GM23338 (cell line): Measurements from ENCODE around the gene PLXNA2. TPM values are rescaled to one million over a fixed set of nuclear protein-coding genes. Genes with fewer than 3 reads are reported as not detected.

ENCODE experiments used
- ATAC-seq: fragments of 200-7000 bp; cut with Tn5 transposase; 3 replicates; pipeline ENCODE4 v1.9.1; 2020
- DNase-seq: peaks from one replicate; pipeline ENCODE4 v3.0.0-alpha.2; 2015; ENCODE audit warnings: low spot score
- H2AFZ ChIP-seq: fragments of 200-600 bp; sonication (generic); 2 replicates; pipeline ENCODE4 v1.8.0; 2016; ENCODE audit warnings: antibody characterized with exemption, mild to moderate bottlenecking, moderate library complexity
- H3F3A ChIP-seq: fragments of 200-600 bp; sonication (generic); replicated peaks from 2 replicates; pipeline ENCODE4 v1.8.0; 2017; ENCODE audit warnings: antibody characterized with exemption, mixed run types, low read depth
- H3K27ac ChIP-seq: fragments of 200-600 bp; sonication (generic); 2 replicates; pipeline ENCODE4 v1.6.1; 2016; ENCODE audit warnings: low read depth
- H3K27me3 ChIP-seq: fragments of 200-600 bp; sonication (generic); 2 replicates; pipeline ENCODE4 v1.8.0; 2016; ENCODE audit warnings: mild to moderate bottlenecking, mixed run types, moderate library complexity; ENCODE audit not compliant: insufficient read depth
- H3K36me3 ChIP-seq: fragments of 200-600 bp; sonication (generic); 2 replicates; pipeline ENCODE4 v1.8.0; 2016; ENCODE audit warnings: mild to moderate bottlenecking; ENCODE audit not compliant: insufficient read depth
- H3K4me1 ChIP-seq: fragments of 200-600 bp; sonication (generic); 2 replicates; pipeline ENCODE4 v1.8.0; 2016; ENCODE audit warnings: mild to moderate bottlenecking, moderate library complexity; ENCODE audit not compliant: insufficient read depth
- H3K4me2 ChIP-seq: fragments of 200-600 bp; sonication (generic); 2 replicates; pipeline ENCODE4 v1.7.1; 2017; ENCODE audit warnings: mixed run types
- H3K4me3 ChIP-seq: fragments of 200-600 bp; sonication (generic); 2 replicates; pipeline ENCODE4 v1.6.1; 2016; ENCODE audit warnings: mixed run types
- H3K79me2 ChIP-seq: fragments of 200-600 bp; sonication (generic); replicated peaks from 2 replicates; pipeline ENCODE4 v1.8.0; 2017; ENCODE audit warnings: mild to moderate bottlenecking; ENCODE audit not compliant: insufficient read depth
- H3K9me2 ChIP-seq: fragments of 200-600 bp; sonication (generic); 2 replicates; pipeline ENCODE4 v1.8.0; 2017; ENCODE audit not compliant: insufficient read depth
- H4K20me1 ChIP-seq: fragments of 200-600 bp; sonication (generic); replicated peaks from 2 replicates; pipeline ENCODE4 v1.8.0; 2017; ENCODE audit warnings: mild to moderate bottlenecking; ENCODE audit not compliant: insufficient read depth
- H3K27ac Mint-ChIP-seq: 2 replicates; pipeline ENCODE4 v1.8.0; 2020; ENCODE audit warnings: inconsistent platforms, mild to moderate bottlenecking, moderate library complexity, mixed read lengths
- H3K27me3 Mint-ChIP-seq: 3 replicates; pipeline ENCODE4 v1.8.0; 2022; ENCODE audit warnings: low read depth, mild to moderate bottlenecking, moderate library complexity, mixed read lengths, inconsistent platforms; ENCODE audit not compliant: insufficient read depth, poor library complexity
- H3K36me3 Mint-ChIP-seq: 3 replicates; pipeline ENCODE4 v1.8.0; 2021; ENCODE audit warnings: low read depth, mild to moderate bottlenecking, inconsistent platforms, moderate library complexity, mixed read lengths
- H3K4me1 Mint-ChIP-seq: 3 replicates; pipeline ENCODE4 v1.8.0; 2020; ENCODE audit warnings: mild to moderate bottlenecking, inconsistent platforms, mixed read lengths
- H3K4me3 Mint-ChIP-seq: 3 replicates; pipeline ENCODE4 v1.8.0; 2021; ENCODE audit warnings: moderate library complexity, mild to moderate bottlenecking, inconsistent platforms, mixed read lengths
- H3K9me3 Mint-ChIP-seq: 3 replicates; pipeline ENCODE4 v1.8.0; 2020; ENCODE audit warnings: moderate library complexity, mild to moderate bottlenecking, inconsistent platforms, mixed read lengths
- CREB1 ChIP-seq: fragments of 250-450 bp; sonication (Bioruptor Pico); IDR thresholded peaks from 2 replicates; pipeline ENCODE4 v1.5.0; 2020; ENCODE audit warnings: low read depth, mild to moderate bottlenecking, moderate library complexity
- CTCF ChIP-seq, 2 experiments: fragments of 200-600 bp in 1 of 2; sonication (generic) in 1 of 2; conservative IDR thresholded peaks; 2 replicates each; pipeline versions ENCODE4 v1.5.1 to v1.6.1; 2016 to 2017; ENCODE audit warnings: antibody characterized with exemption in 2 of 2, low read depth in 2 of 2, mild to moderate bottlenecking in 2 of 2, moderate library complexity in 1 of 2
- ETS1 ChIP-seq: IDR thresholded peaks from 2 replicates; pipeline ENCODE4 v1.6.1; 2016; ENCODE audit warnings: antibody characterized with exemption
- EZH2 ChIP-seq: fragments of 200-600 bp; sonication (generic); IDR thresholded peaks from one replicate; pipeline ENCODE4 v1.8.0; 2017; ENCODE audit warnings: antibody characterized with exemption, mild to moderate bottlenecking, low read depth; ENCODE audit not compliant: unreplicated experiment
- EZH2phosphoT487 ChIP-seq: fragments of 200-600 bp; sonication (generic); IDR thresholded peaks from one replicate; pipeline ENCODE4 v1.8.1; 2018; ENCODE audit warnings: antibody characterized with exemption; ENCODE audit not compliant: unreplicated experiment
- JUNB ChIP-seq: IDR thresholded peaks from one replicate; pipeline ENCODE4 v1.6.1; 2016; ENCODE audit warnings: antibody characterized with exemption; ENCODE audit not compliant: unreplicated experiment
- NANOG ChIP-seq: IDR thresholded peaks from 2 replicates; pipeline ENCODE4 v1.6.1; 2016; ENCODE audit warnings: antibody characterized with exemption, borderline replicate concordance
- POLR2AphosphoS5 ChIP-seq: IDR thresholded peaks from 2 replicates; pipeline ENCODE4 v1.6.1; 2016; ENCODE audit warnings: antibody characterized with exemption, low read depth
- REST ChIP-seq: IDR thresholded peaks from one replicate; pipeline ENCODE4 v1.6.1; 2018; ENCODE audit warnings: antibody characterized with exemption; ENCODE audit not compliant: unreplicated experiment
- STAT1 ChIP-seq: IDR thresholded peaks from one replicate; pipeline ENCODE4 v1.6.1; 2016; ENCODE audit warnings: antibody characterized with exemption; ENCODE audit not compliant: unreplicated experiment
- ZNF114 ChIP-seq: fragments of 250-450 bp; sonication (Bioruptor Pico); IDR thresholded peaks from 2 replicates; pipeline ENCODE4 v1.5.0; 2020; ENCODE audit warnings: mild to moderate bottlenecking, moderate library complexity
- ZNF331 ChIP-seq: fragments of 250-450 bp; sonication (Bioruptor Pico); IDR thresholded peaks from 2 replicates; pipeline ENCODE4 v1.5.0; 2020; ENCODE audit warnings: low read depth, mild to moderate bottlenecking, moderate library complexity
- ZNF462 ChIP-seq: fragments of 250-450 bp; sonication (Bioruptor Pico); IDR thresholded peaks from 2 replicates; pipeline ENCODE4 v1.5.0; 2020; ENCODE audit warnings: mild to moderate bottlenecking, moderate library complexity
- polyA plus RNA-seq: library from polyadenylated mRNA; unstranded; fragments of >200 nt; fragmentation: Nextera tagmentation; extraction: Ambion mirVana; gene quantifications from 2 replicates; pipeline ENCODE4 v1.2.1, GENCODE V29; 2016
- total RNA-seq: library from RNA; depleted of rRNA; stranded (reverse); fragments of >200 nt; shearing (Covaris generic); gene quantifications from 2 replicates; pipeline ENCODE4 v1.2.3, GENCODE V29; 2014

The PLXNA2 gene
- total and polyA plus RNA-seq, 2 experiments from 2014 or later = 0.40 to 1.8 TPM

- Histone ChIP-seq H3K27me3 (no peaks in the 10 kb centered on the region), H2AFZ (no peak overlapping the region), H3K79me2 (no peaks in the 10 kb centered on the region), H3K4me3 (no peak overlapping the region), H3K27ac (no peak overlapping the region), H3K36me3 (no peaks in the 10 kb centered on the region), H3K9me2 (peaks cover 4% of the 10 kb centered on the region; the same call in 1 of the 2 replicates), H4K20me1 (no peaks in the 10 kb centered on the region), H3K4me2 (no peak overlapping the region), H3K4me1 (peaks cover 21% of the 10 kb centered on the region), H3F3A (no peaks in the 10 kb centered on the region)
- no peak for ATAC-seq
- Mint-ChIP-seq H3K4me3 (no peak overlapping the region), H3K27ac (no peak overlapping the region), H3K36me3 (no peaks in the 10 kb centered on the region), H3K27me3 (peaks cover 5% of the 10 kb centered on the region), H3K4me1 (peaks cover 31% of the 10 kb centered on the region), H3K9me3 (no peaks in the 10 kb centered on the region)
- TF ChIP-seq ETS1 (no peak), EZH2 (no peak), JUNB (no peak), REST (no peak), EZH2phosphoT487 (no peak), ZNF114 (no peak), ZNF331 (CRISPR knock-in tag) (no peak), CTCF (conservative IDR thresholded peaks at IDR 0.05; ENCODE audit: low read depth in 2 of 2) (no peak), POLR2AphosphoS5 (no peak), CREB1 (CRISPR knock-in tag) (no peak), NANOG (no peak), STAT1 (no peak), ZNF462 (no peak)
- no peak for DNase-seq
Observed at GRCh38 chr1:208105756-208106155, 138.4 kb downstream of the PLXNA2 start.
